OCI-LY3 (cell line): ENCODE measurements around the gene LAMB4.

ENCODE experiments used
- CTCF ChIP-seq: fragments of 200-600, 300-600 bp; sonication (generic); IDR thresholded peaks from 2 replicates; pipeline ENCODE4 v1.5.1; 2014; ENCODE audit warnings: antibody characterized with exemption, low read length, low read depth
- EZH2phosphoT487 ChIP-seq: fragments of 200-600 bp; shearing (Covaris generic); IDR thresholded peaks from 2 replicates; pipeline ENCODE4 v1.6.1; 2018; ENCODE audit warnings: antibody characterized with exemption, mixed run types, low read depth

DNA sequence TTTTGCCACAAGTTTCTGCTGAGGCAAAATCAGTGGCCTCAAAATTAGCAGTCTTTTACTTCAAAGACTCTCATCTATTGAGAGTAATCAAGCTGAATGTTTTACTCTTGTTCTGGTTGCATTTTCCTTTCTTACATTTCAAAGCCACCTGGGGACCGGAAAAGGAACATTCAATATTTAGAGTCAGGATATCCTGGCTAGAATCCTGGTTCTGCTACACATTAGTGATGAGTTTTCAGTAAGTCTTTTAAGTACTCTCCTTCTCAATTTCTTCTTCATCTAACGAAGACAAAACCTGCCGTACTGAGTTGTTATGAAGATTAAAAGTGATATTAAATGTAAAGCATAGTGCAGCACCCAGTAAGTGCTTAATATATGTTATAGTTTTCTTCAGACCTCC is 52.5 kb downstream of the LAMB4 start:
- TF ChIP-seq CTCF, result no peak
- no peak for TF ChIP-seq EZH2phosphoT487
